Measurements from ENCODE around the gene MAP7D2.
A peak's percentile ranks its signal among the peaks of the same experiment; 100 is the strongest.

MAP7D2 gene

GRCh38 chrX:20116087-20116576, 575 bp downstream of the MAP7D2 start:
- DNase-seq (ENCODE audit: low read depth, low spot score) = peak; percentile 6

DNA sequence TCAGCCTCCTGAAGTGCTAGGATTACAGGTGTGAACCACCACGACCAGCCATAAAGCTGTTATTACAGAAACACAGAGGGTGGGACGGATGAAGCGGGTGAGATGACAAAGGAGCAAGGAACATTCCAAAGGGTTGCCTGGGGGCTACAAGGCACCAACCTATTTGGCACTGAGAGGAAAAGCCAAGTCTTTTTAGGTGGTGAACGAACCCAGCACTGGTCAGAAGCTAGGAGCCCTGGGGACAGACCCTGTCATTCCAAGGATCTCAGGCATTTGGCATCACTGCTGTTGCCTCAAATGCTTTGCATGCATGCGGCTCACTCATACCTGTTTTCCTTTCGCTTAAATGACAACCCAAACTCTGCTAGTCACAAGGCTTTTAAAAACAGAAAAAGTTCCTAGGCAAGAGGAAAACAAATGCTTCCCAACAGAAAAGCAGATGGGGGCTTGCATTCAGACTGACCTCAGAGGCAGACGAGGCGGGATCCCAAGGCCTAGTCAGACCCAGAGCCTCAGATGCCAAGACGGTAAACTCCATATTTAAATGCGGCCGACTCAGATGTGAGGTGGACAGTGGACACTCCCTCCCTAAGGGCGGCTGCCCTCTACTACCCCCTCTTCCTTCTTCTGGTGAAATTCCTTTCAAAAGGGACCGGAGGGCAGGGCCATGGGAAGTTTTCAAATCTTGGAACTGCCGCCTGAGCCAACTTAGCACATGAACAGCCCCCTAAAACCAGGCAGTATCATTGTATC, 4.5 kb downstream of the MAP7D2 start:
- no peak for DNase-seq (ENCODE audit: low read depth, low spot score)

- no peak for DNase-seq (ENCODE audit: low read depth, low spot score)
Measured at GRCh38 chrX:20111271-20111670, 5.4 kb downstream of the MAP7D2 start.

DNA sequence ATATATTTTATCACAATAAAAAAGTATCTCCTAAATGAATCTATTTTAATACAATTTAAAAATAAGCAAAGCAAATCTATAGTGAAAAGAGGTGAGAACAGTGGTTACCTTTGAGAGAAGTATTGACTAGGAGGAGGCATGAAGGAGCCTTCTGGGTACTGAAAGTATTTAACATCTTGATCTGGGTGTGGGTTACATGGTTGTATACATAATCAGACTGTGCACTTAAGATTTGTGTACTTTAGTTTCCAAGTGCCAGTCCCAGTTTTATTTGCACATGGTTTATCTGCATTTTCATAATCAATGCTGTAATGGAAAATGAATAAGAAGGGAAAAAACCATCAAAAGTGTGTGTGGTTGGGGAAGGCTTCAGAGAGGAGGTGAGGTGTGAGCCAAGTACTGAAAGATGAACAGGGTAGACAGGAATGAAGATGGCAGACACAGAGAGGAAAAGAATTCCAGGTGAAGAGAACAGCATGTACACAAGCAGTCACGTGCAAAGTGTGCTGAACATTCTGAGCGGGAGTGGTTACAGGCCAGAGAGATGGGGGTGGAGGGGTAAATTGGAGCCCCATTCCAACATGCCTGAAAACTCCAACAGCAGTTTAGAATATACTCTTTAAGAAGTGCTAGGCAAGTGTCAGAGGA, 14.6 kb downstream of the MAP7D2 start:
- no peak for DNase-seq (ENCODE audit: low read depth, low spot score)

- no peak for DNase-seq (ENCODE audit: low read depth, low spot score)
Measured at GRCh38 chrX:20091499-20091898, 25.2 kb downstream of the MAP7D2 start.

DNA sequence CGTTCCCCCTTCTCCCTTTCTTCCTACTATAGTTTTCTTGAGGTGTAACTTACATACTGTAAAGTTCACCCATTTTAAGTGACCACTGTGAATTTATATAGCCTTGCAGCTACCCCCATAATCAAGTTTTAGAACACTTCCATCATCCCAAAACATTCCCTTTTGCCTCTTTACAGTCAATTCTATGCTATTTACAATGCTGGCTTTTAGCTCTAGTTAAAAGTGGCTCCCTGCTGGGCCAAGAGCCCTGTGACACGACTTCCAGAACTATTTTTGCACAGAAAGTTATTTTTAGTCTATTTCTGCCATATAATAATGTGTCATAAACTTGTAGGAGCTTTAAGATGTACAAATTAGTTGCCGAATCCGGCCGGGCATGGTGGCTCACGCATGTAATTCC, 26.9 kb downstream of the MAP7D2 start:
- DNase-seq (ENCODE audit: low read depth, low spot score) = no peak

DNA sequence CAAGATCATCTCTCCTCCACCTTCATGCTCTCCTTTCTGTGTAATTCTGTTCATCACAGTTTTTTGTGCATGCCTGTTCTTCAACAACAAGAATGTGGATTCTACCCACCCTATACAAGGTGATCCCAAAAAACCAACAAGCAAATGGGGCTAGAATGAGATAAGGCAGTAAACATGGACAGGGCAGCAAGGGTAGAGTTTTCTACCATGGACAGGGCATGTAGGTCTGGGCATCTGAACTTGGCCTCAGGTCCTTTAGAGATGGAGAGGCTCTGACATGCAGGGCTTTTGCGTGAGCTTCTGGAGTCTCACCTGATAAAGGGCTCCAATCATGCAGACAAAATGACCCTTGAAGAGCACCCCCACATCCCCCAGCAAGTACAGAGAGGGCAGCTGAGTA, 36.4 kb downstream of the MAP7D2 start:
- no peak for DNase-seq (ENCODE audit: low read depth, low spot score)

DNA sequence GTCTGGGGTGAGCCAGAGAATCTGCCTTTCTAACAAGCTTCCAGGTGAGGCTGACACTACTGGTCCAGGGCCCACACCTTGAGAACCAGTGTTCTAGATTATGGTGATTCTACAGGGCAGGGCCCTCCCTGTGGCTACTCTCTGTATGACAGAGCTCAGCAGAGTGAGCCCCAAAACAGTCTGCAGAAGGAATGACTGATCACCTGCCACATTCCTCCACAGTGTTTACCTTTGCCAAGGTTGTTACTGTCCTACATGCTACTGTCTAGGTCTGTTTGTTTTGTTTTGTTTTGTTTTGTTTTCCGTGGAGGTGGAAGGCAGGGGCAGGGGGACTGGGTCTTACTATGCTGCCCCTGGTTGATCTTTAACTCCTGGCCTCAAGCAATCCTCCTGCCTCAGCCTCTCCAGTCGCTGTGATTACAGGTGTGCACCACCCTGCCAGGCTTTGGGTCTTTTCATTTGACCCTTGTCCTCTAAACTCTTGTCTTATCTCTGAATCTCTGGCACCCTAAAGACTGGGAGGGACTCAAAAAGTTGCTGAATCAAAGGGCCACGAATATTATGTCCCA, 45.1 kb downstream of the MAP7D2 start:
- no peak for DNase-seq (ENCODE audit: low read depth, low spot score)

- DNase-seq (ENCODE audit: low read depth, low spot score) = peak; percentile 93
Measured at GRCh38 chrX:20067709-20068561, 48.8 kb downstream of the MAP7D2 start.

- peak; percentile 70 for DNase-seq (ENCODE audit: low read depth, low spot score)
Measured at GRCh38 chrX:20066968-20067708, 49.6 kb downstream of the MAP7D2 start.

DNA sequence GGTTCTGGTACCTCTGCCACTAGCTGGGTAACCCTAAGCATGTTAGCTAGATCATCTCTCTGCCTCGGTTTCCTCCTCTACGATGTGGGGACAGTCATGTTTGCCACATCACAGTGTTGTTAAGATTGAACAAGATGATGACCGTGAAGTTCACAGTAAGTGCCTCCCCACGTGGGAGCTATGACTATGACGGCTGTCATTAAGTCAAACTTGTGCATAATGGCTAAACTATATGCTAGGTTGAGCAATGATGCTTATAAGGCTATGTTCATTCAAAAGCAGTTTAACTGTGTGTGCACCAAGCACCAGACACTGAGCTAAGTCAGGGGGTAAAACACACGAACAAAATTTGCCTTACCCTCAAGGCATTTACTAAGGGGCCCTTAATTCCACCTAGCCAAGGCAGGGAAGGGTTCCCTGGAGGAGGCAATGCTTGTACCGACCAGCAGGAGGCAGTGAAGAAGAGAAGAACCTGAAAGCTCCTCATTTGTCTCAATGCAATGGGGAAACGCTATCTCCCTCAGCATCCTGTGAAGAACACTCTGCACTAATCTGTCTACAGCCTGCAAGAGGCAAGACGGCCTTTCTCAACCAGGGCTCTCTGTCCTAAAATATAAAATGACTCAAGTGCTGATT, 52.9 kb downstream of the MAP7D2 start:
- no peak for DNase-seq (ENCODE audit: low read depth, low spot score)

DNA sequence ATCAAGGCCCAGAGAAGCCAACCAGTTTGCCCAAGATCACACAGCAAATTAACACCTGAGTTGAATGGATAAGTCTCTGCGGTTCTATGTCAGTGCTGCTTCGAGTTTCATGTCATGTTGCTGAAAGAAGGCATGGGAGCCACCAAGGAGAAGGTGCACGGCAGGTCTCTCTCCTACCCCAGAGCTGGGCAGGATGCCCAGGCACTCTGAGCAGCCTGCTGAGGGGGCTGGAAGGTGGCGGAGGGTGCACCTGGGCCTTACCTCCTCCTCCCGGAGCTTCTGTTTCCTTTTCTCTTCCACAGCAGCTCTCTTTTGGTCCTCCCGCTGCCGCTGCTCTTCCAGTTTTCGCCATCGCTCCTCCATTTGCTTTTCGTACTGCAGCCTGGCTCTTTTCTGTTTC, 53.6 kb downstream of the MAP7D2 start:
- DNase-seq (ENCODE audit: low read depth, low spot score) = no peak

DNA sequence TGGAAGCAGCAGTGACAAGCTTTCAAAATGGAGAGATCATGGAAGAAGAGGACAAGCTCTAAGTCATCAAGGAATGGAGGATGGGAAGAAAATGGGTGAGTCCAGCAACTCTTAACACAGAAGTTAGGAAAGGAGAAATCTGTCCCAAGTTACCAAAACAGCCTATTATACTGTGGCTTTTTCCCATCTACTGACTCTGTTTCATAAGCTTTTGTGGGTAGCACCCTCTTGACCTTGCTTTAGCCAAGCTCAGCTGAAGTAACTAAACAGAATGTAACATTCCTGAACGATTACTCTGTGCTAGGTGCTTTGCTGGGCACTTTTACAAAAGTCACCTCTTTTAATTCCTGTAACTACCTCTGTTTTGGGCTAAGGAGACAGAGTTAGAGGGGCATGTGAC, 54.9 kb downstream of the MAP7D2 start:
- DNase-seq (ENCODE audit: low read depth, low spot score) = peak; percentile 72

GRCh38 chrX:20060961-20061748, 55.6 kb downstream of the MAP7D2 start:
- DNase-seq (ENCODE audit: low read depth, low spot score) = no peak

- peak; percentile 34 for DNase-seq (ENCODE audit: low read depth, low spot score)
Measured at GRCh38 chrX:20059467-20060128, 57.1 kb downstream of the MAP7D2 start.

DNA sequence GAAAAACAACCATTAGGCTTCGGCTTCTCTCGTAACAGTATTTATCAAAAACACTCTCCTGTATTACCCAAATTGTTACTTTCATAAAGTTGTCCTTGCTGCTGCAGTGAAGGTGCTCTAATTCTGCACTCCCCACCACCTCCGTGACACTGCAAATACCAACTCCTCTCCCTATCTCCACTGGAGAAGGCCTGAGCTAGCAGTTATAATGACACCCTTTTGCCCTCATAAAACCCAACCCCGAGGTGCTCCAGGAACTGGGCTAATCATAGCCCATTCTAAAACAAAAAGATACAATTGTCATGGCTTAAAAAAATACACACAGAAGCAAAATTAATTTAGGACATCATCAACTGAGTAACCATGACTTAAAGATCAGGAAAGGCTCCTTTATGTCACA, 59.2 kb downstream of the MAP7D2 start:
- DNase-seq (ENCODE audit: low read depth, low spot score) = no peak

- peak; percentile 60 for DNase-seq (ENCODE audit: low read depth, low spot score)
Measured at GRCh38 chrX:20056704-20057103, 60.0 kb downstream of the MAP7D2 start.

DNA sequence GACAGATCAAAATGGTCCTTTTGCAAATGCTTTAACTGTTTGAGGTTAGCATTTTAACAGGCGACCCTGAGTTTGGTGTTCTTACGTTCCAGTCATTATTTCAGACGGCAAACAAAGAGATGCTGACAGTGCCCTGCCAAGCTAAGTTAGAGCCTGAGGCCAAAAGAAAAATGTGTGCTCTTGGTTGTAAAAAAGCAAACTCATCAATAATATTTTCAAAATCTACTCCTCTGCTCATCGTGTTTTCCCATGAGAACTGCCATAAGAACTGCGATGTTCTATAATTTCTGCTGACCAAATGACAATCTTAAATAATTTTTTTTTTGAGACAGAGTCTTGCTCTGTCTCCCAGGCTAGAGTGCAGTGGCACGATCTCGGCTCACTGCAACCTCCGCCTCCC, 63.2 kb downstream of the MAP7D2 start:
- DNase-seq (ENCODE audit: low read depth, low spot score) = no peak

DNA sequence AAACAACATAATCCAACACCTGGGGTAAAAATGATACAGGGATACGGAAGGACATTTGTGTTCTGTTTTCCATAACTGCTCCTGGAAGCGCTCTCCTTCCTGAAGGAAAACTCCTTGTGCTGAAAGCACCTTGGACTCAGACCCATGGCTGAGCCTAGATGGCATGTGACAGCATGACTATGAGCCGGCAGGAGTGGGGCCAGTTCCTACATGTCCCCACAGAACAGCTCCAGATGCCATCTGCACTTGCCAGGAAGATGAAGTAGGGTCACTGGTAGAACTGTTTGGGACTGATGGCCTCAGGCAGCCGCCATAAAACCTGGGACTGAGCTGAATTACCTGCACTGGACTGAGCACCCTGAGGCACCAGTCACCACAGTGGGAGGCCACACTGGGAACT, 69.8 kb downstream of the MAP7D2 start:
- no peak for DNase-seq (ENCODE audit: low read depth, low spot score)
